Stomach (tissue), 9 donors: ENCODE results near the gene ZBTB32. TPM values are rescaled to one million over a fixed set of nuclear protein-coding genes. Genes with fewer than 3 reads are reported as not detected.

Experiments used
- DNase-seq, 2 donors: peaks; one replicate each; pipeline versions ENCODE4 v3.0.0 to v3.0.0-alpha.2; 2013 to 2019
- H3K27ac ChIP-seq, 5 donors: fragments of 200-600 bp in 4 of 5; sonication (generic) in 4 of 5; one replicate each; pipeline ENCODE4 v1.5.1; 2013 to 2019; ENCODE audit warnings: mild to moderate bottlenecking in 1 of 5, moderate library complexity in 1 of 5
- H3K27me3 ChIP-seq, 3 donors: fragments of 200-600 bp; sonication (generic); one replicate each; pipeline ENCODE4 v1.5.1; 2017 to 2019; ENCODE audit warnings: mixed run types in 1 of 3
- H3K36me3 ChIP-seq, 4 donors: fragments of 200-600 bp; sonication (generic); 1 replicate in 3 of 4; 2 replicates in 1 of 4; pipeline ENCODE4 v1.5.1; 2016 to 2019
- H3K4me1 ChIP-seq, 4 donors: fragments of 200-600 bp; sonication (generic); one replicate each; pipeline ENCODE4 v1.5.1; 2016 to 2019
- H3K4me3 ChIP-seq, 4 donors: fragments of 200-600 bp; sonication (generic) in 3 of 4; one replicate each; pipeline ENCODE4 v1.5.1; 2016 to 2019; ENCODE audit warnings: mild to moderate bottlenecking in 1 of 4
- H3K9me3 ChIP-seq, 4 donors: fragments of 200-600 bp; sonication (generic); one replicate each; pipeline ENCODE4 v1.5.1; 2016 to 2019
- EP300 ChIP-seq: sonication (generic); formaldehyde crosslinking; IDR thresholded peaks from one replicate; pipeline ENCODE4 v1.6.1; 2017; ENCODE audit warnings: antibody characterized with exemption
- POLR2A ChIP-seq, 4 donors: fragments of 450-650 bp; IDR thresholded peaks; one replicate each; pipeline ENCODE4 v1.6.1; 2016; ENCODE audit warnings: antibody characterized with exemption in 4 of 4, control low read depth in 2 of 4, mild to moderate bottlenecking in 1 of 4, moderate library complexity in 1 of 4
- POLR2AphosphoS5 ChIP-seq, 3 donors: sonication (generic); formaldehyde crosslinking; IDR thresholded peaks; one replicate each; pipeline ENCODE4 v1.6.1; 2016; ENCODE audit warnings: antibody characterized with exemption in 3 of 3
- WGBS, 5 donors: extraction: QIAGEN DNeasy Blood & Tissue Kit in 3 of 5; methylation state at CpG; one replicate each; pipeline versions ENCODE4 v1.1.5 to v1.1.7; 2013 to 2018; 5-methylcytosine and 5-hydroxymethylcytosine counted together
- intact Hi-C: fragments of 100-400 bp; cut with DNase I; formaldehyde crosslinking; loops from one replicate; pipeline ENCODE4 v1.15.1; 2023; ENCODE audit warnings: low total_unique reads
- polyA plus RNA-seq, 3 donors: library from polyadenylated mRNA; stranded (reverse); fragments of 200-250 nt; gene quantifications; one replicate each; pipeline ENCODE4 v1.2.3, GENCODE V29; 2013
- total RNA-seq, 5 donors: library from RNA; depleted of rRNA; stranded (reverse); fragments of >200 nt; gene quantifications; one replicate each; pipeline versions ENCODE4 v1.1.0 to v1.2.3, GENCODE V29; 2014 to 2016
- TF ChIP-seq, protein P1 (sequence below), 7 experiments: fragments of 450-650 bp in 4 of 7; fragments of 200-600 bp in 3 of 7; sonication (generic) in 3 of 7; IDR thresholded peaks; one replicate each; pipeline ENCODE4 v1.5.1; 2016 to 2019; ENCODE audit warnings: antibody characterized with exemption in 7 of 7, control low read depth in 2 of 7, mild to moderate bottlenecking in 1 of 7
- donor health status: healthy with polysubstance abuse.
- donor health status: Bipolar disorder and iron deficiency.
- donor health status: healthy.

ZBTB32 gene
- total and polyA plus RNA-seq, 8 donors, result 0.43 to 8.2 (median 0.46) TPM; not detected in 5

DNA sequence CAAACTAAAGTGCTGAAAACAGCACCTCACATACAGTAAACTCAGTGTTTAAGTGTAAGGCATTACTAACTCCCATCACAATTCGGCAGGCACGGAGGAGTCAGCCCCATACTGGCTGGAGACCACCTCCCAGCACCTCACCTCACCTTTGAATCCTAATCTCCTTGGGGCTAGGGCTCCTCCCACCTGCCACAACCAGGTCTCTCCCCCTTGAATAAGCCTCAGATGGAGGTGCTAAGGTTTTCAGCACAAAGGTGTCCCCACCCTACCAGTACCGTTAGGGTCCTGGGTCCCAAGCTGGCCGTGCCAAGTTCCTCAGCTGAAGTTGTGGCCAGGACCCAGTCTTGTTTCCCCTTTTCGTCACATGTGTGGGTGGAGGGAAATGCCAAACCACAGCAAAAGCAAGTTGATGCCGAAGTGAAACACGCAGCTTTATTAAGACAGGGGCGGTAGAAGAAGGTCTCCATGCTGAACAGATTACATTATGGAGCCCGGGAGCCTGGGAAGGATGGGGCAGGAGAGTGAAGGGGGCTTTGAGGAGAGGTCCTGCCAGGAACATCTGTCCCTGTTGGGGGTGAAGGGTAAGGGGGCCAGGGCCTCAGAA lies 37.9 kb downstream of the ZBTB32 start, which contains the start of gene IGFLR1:
Gene IGFLR1, minus strand, starts transcription at position 332 of the 604 bp plus-strand sequence. CDS start 1,272 bp downstream, outside the sequence.
- 57 to 82% (median 75%) methylated on average over 9 of the region's 9 CpGs for WGBS, 5 donors
- peak; percentile 44 to 66 for DNase-seq
- H3K36me3 ChIP-seq, result peaks cover 17 to 32% (median 29%) of the 10 kb centered on the region in 4 donors
- H3K9me3 ChIP-seq, result no peaks in the 10 kb centered on the region
- peak within 1 kb of the TSS; percentile 35 to 93 (median 91) for H3K27ac ChIP-seq
- H3K27me3 ChIP-seq, result no peaks in the 10 kb centered on the region
- TF ChIP-seq POLR2A (IDR thresholded peaks at IDR 0.05) (no peak), POLR2AphosphoS5 (IDR thresholded peaks at IDR 0.05) (no peak), EP300 (no peak)
- TF ChIP-seq, protein P1, sequence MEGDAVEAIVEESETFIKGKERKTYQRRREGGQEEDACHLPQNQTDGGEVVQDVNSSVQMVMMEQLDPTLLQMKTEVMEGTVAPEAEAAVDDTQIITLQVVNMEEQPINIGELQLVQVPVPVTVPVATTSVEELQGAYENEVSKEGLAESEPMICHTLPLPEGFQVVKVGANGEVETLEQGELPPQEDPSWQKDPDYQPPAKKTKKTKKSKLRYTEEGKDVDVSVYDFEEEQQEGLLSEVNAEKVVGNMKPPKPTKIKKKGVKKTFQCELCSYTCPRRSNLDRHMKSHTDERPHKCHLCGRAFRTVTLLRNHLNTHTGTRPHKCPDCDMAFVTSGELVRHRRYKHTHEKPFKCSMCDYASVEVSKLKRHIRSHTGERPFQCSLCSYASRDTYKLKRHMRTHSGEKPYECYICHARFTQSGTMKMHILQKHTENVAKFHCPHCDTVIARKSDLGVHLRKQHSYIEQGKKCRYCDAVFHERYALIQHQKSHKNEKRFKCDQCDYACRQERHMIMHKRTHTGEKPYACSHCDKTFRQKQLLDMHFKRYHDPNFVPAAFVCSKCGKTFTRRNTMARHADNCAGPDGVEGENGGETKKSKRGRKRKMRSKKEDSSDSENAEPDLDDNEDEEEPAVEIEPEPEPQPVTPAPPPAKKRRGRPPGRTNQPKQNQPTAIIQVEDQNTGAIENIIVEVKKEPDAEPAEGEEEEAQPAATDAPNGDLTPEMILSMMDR (IDR thresholded peaks at IDR 0.05), result no peak
- intact Hi-C loops, result no loop called here
- H3K4me1 ChIP-seq, result peaks cover 31 to 64% (median 47%) of the 10 kb centered on the region in 4 donors
- peak within 1 kb of the TSS; percentile 51 to 68 (median 60) for H3K4me3 ChIP-seq

DNA sequence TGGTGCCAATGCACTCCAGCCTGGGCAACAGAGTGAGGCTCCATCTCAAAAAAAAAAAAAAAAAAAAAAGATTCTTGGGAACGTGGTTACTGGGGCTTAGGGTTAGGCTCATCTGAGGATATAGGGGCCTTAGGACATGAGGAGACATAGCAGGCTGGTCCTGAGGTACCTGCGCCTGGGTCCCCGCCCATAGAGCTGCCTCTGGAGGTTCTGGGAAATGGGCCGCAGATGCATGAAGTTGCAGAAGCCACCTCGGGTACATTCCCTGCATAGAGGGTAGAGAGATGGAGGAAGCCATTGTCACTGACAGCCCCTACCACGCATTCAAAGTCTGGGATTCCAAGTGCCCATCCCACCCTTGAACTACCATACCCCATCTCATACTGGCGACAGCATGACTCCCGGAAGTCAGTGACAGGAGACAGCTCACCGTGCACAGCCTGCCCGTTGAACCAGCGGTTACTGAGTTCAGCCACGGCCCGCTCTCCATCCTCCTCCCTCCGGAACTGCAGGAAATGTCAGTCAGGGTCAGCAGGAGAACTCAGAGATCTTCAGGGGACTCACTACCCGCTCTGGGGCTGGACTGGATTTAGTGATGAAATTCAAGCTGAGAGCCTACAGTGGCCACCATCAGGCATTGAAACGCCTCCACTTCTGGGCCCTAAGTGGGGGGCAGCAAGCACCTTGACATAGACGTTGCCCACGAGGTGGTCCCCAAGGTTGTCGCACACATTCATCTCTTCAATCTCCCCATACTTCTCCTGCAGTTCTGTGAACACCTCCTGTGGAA lies 39.5 kb downstream of the ZBTB32 start:
- WGBS, 5 donors, result 82 to 94% (median 90%) methylated on average over 11 to 19 of the region's 19 CpGs
- no peak for DNase-seq
- H3K4me3 ChIP-seq, result peak overlapping the region; percentile 82 to 96 (median 87)
- peaks cover under 1 to 15% (median 13%) of the 10 kb centered on the region in 4 donors for H3K36me3 ChIP-seq
- TF ChIP-seq, protein P1 (IDR thresholded peaks at IDR 0.05), result no peak
- TF ChIP-seq POLR2A (IDR thresholded peaks at IDR 0.05) (no peak), POLR2AphosphoS5 (IDR thresholded peaks at IDR 0.05) (no peak), EP300 (no peak)
- H3K27ac ChIP-seq, result peak overlapping the region in 4 of 5 donors; percentile 99 to 100 (median 100)
- intact Hi-C loops, result no loop called here
- no peaks in the 10 kb centered on the region for H3K27me3 ChIP-seq
- peaks cover 36 to 74% (median 57%) of the 10 kb centered on the region in 4 donors for H3K4me1 ChIP-seq
- no peaks in the 10 kb centered on the region for H3K9me3 ChIP-seq

DNA sequence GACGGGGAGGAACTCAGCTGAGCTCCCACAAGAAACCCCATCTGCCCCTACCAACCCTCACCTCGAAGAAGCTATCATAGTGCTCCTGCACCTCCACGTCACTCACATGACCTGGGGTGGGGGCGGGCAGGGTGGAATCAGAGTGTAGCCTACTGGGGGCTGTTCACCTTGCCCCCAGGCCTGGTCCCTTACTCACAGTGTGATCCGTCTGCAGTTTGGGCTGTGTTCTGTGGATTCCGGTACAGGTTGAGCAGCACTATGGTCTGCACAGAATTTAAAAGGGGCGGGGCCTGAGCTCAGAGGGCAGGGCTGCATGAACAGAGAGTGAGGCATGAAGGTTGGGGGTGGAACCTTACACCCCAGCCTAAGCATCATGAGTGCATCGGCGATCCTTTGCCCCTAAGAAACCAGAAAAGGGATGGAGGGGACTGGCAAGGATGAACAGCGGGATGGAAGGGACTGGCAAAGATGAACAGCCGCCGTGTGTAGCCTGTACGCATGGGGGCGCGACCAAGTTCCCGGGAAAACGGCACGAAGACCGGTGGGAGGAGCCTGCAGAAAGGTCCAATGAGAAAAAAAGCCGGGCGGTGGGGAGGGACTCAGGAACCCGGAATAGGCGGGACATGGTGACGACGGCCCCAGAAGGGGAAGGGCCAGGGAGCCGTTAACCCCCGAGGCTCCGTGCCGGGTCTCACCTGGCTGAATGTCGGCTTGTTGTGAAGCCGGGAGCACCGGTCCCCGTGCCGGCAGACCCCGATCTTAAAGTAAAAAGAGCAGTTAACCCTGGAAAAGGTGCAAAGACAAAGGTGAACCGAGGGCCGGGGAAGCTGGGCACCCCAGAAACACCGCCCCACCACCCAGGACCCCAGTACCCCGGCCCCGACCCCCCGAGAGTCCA lies 40.3 kb downstream of the ZBTB32 start:
- H3K9me3 ChIP-seq, result no peaks in the 10 kb centered on the region
- TF ChIP-seq POLR2A (IDR thresholded peaks at IDR 0.05) (peak in 1 of 4 donors; percentile 70), POLR2AphosphoS5 (IDR thresholded peaks at IDR 0.05) (peak in 1 of 3 donors; percentile 54), EP300 (no peak)
- TF ChIP-seq, protein P1 (IDR thresholded peaks at IDR 0.05), result peak in 5 of 7 experiments; percentile 18 to 46 (median 23)
- intact Hi-C loops, result no loop called here
- peaks cover 43 to 75% (median 60%) of the 10 kb centered on the region in 4 donors for H3K4me1 ChIP-seq
- peaks cover 0 to 11% (median 8%) of the 10 kb centered on the region in 4 donors for H3K36me3 ChIP-seq
- H3K4me3 ChIP-seq, result peak overlapping the region; percentile 82 to 96 (median 87)
- DNase-seq, result peak; percentile 96 to 98
- peak overlapping the region; percentile 95 to 100 (median 100) for H3K27ac ChIP-seq
- no peaks in the 10 kb centered on the region for H3K27me3 ChIP-seq
- WGBS, 5 donors, result 4 to 7% (median 7%) methylated on average over 38 to 41 of the region's 41 CpGs
